Stimulated activated CD8-positive, alpha-beta memory T cell treated with anti-CD3 and anti-CD28 coated beads, Interleukin-15, amount 100 ng/mL, for 1 hour (primary cell): ENCODE results near the gene RPS13.
"Not testable (repeated sequence)": the region's sequence is repeated elsewhere in the genome, so short reads cannot be mapped to it uniquely, and the experiment has no call there.

Source experiments
- DNase-seq: peaks from one replicate; pipeline ENCODE4 v3.0.0-alpha.2; 2020; ENCODE audit warnings: low read depth

Gene RPS13

DNA sequence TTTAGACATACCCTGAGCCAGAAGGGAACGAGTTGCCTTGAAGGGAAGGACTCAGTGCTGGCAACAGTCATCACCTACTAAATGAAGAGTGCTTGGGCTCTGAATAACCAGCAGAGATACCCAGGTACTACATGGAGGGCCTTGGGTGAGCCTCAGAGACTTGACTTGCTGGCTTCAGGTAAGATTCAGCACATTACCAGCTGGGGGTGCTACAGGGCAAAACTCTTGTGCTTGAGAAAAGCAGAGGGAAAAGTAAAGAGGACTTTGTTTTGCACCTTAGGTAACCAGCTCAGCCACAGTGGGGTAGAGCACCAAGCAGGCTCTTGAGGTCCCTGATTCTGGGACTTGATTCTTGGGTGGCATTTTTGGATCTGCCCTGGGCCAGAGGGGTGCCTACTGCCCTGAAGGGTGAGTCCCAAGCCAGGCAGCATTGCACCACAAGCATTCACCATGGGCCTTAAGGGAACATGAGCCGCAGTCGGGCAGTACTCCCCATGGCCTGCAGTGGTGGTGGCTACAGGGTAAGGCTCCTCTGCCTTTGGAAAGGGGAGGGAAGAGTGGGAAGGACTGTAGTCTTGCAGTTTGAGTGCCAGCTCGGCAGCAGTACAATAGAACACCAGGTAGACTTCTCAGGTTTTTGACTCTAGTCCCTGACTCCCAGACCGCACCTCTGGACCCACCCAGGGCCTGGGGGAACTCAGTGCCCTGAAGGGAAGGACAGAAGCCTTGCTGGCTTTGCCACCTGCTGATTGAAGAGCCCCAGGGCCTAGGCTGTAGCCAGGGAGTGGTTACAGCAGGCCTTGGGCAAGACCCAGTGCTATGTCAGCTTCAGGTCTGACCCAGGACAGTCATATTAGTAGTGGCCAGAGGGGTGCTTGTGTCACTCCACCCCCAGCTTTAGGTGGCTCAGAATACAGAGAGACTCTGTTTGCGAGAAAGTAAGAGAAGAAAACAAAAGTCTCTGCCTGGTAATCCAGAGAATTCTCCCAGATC lies 40.5 kb downstream of the RPS13 start:
- no peak for DNase-seq

DNA sequence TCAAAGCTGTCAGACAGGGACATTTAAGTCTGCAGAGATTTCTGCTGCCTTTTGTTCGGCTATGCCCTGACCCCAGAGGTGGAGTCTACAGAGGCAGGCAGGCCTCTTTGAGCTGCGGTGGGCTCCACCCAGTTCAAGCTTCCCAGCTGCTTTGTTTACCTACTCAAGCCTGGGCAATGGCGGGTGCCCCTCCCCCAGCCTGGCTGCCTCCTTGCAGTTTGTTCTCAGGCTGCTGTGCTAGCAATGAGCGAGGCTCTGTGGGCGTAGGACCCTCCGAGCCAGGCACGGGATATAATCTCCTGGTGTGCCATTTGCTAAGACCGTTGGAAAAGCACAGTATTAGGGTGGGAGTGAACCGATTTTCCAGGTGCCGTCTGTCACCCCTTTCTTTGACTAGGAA lies 43.4 kb downstream of the RPS13 start:
- not testable (repeated sequence) for DNase-seq

DNA sequence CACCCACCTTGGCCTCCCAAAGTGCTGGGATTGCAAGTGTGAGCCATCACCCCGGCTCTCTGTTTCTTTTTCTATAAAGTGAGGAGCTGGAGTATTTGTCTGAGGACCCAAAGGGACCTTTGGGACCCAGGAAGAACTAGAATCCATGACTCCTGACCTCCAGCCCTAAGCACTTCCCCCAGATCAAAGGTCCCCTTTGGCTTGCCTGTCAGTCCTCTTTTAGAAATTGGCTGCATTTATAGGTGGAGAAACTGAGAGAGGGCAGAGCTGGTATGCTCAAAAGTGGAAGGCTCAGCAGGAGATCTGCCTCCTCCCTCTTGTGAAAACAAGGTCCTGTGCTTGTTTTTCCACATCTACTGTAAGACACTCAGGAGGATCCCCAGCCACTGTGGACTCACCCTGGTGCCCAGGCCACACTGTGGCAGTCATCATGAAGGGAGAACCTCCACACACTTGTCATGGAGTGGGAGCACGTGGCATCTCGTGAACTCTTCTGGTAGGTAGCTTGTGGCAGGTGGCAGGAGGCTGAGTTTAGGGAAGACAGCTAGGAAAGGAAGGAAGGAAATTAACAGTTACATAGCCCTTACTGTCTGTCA lies 50.9 kb downstream of the RPS13 start:
- DNase-seq = no peak

DNA sequence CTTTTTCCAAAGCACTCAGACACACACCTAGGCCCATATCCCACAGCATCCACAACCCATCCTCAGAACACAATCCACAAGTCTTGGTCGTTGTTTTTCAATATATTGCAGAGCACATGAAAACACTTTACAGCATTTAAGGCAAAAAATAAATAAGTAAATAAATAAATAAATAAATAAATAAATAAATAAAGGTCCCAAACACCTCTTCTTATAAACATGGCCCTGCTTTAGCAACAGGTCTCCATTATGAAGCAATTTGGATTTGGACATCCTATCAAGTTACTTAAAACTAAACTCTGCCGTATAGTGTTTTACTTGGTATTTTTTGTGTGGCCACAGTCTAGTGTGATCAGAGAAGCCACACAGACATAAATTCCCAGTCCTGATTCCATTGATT lies 52.5 kb downstream of the RPS13 start:
- no peak for DNase-seq
